GM18868 (cell line): ENCODE results near the gene RASAL3.
A peak's percentile ranks its signal among the peaks of the same experiment; 100 is the strongest.
"Not testable (repeated sequence)": the region's sequence is repeated elsewhere in the genome, so short reads cannot be mapped to it uniquely, and the experiment has no call there.

Source experiments
- ATAC-seq: cut with Tn5 transposase; IDR thresholded peaks from one replicate; pipeline ENCODE4 v1.9.1; 2021; ENCODE audit warnings: mild to moderate bottlenecking, moderate library complexity; ENCODE audit not compliant: unreplicated experiment

RASAL3 gene

GRCh38 chr19:15475169-15475568, 10.8 kb upstream of the RASAL3 start:
- ATAC-seq: no peak

GRCh38 chr19:15473821-15474220, 9.5 kb upstream of the RASAL3 start:
- ATAC-seq: not testable (repeated sequence)

DNA sequence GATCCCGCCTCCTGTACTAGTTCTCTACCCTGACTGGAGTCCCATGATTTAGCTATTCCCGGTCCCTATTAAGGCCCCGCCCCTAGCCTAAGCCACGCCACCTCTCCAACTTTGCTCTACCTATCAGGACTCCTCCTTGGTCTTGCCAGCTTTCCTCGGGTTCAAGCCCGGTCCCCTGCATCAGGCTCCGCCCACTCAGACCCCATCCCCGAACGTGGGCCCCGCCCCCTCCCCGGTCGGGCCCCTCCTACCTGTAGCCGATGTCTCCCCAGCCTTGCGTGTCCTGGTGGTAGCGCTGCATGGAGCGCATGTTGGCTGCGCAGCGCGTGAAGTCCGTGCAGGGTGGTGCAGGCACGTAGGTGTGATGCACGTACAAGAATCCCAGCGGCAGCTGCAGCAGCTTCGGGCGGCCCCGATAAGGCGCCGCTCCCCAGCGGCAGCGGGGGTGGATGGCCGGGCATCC, 7.3 kb upstream of the RASAL3 start:
- ATAC-seq: no peak

- no peak for ATAC-seq
Measured at GRCh38 chr19:15469513-15470297, 5.4 kb upstream of the RASAL3 start.

GRCh38 chr19:15468675-15469512, 4.5 kb upstream of the RASAL3 start:
- ATAC-seq: no peak

DNA sequence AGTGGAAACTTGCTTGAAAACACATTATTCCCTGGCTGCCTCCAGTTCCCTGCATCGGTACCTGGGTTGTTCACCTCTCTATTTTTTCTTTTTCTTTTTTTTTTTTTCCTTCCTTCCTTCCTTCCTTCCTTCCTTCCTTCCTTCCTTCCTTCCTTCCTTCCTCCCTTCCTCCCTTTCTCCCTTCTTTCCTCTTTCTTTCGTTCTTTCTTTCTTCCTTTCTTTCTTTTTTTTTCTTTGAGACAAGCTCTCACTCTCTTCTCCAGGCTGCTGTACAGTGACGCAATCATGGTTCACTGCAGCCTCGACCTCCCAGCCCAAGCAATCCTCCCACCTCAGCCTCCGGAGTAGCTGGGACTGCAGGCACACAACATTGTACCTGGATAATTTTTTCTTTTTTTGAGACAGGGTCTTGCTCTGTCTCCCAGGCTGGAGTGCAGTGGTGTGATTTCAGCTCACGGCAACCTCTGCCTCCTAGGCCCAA, 3.4 kb upstream of the RASAL3 start:
- no peak for ATAC-seq

- ATAC-seq: peak; percentile 50
Measured at GRCh38 chr19:15466851-15467733, 2.7 kb upstream of the RASAL3 start.

DNA sequence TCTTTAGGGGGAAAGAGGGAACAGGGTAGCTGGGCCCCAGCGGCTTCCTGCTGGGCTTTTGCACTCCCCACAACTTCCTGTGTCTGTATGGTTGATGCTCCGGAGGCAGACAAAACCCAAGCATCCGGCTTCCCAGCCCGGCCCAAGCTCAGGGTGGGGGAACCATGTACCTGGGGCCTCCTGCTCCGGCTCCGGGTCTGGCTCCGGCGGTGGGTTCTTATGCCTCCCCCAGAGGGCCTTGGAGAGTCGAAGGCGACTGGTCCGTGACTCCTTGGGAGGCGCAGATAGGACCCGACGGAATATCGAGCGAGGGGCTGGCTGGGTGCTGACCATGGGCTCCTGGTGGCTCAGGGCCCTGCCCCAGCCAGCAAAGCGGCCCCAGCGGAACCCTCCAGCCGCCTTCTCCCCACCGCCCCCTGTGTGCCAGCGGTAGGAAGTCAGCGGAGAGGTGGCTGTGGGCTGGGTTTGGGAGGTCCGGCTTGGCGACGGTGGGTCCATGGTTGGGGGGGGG, 428 bp downstream of the RASAL3 start:
- ATAC-seq: peak; percentile 49

DNA sequence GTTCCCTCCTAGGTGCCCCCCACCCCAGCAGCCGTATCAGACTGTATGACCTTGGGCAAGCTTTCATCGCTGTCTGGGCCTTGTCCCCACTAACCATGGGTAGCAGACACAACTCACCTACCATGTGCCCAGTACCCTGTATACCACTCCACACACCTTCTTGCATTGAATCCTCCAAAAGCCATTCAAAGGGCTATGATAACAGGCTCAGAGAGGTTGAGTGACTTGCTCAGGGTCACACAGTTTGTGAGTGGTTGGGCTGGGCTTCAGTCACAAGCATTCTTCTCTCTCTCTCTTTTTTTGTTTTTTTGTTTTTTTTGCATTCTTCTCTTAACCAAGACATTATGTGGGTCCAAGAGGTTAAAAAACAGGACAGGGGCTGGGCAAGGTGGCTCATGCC, 2.6 kb downstream of the RASAL3 start:
- no peak for ATAC-seq

DNA sequence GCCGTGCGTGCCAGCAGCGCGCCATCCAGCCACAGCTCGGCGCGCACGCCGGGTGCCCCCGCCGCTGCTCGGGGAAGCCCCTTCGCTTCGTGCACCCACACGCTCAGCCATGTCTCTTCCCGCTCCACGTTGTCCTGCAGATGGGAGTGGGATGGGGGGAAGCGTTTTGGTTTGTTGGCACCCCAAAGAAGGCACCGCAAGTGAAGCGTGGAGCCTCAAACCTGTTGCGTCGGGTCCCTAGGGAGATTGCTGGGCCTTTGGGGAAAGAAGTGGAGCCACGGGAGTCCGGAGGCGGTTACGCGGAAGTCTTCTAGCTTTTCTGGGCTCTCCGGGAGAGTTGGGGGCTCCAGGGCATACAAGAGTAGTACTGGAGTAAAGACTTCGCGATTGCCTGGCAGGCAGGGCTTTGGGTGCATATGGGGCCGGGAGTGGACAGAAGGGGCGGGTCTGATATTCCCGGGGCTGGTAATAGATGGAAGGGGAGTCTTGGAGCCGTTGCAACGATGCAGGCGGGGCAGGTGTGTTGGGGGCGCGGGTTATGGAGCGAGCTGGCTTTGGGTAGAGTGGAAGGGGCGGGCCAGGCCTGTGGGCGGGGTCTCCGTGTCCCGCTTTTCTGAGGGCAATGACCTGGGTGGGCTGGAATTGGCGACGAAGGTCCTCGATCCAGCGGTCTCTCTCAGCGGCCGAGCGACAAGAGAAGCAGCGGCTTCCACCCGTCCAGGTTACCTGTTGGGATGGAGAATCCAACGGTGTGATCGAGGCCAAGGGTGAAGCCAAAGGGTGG, 6.5 kb downstream of the RASAL3 start:
- ATAC-seq: no peak

- ATAC-seq: no peak
Measured at GRCh38 chr19:15456871-15457700, 7.3 kb downstream of the RASAL3 start.

- no peak for ATAC-seq
Measured at GRCh38 chr19:15456441-15456840, 7.9 kb downstream of the RASAL3 start.

DNA sequence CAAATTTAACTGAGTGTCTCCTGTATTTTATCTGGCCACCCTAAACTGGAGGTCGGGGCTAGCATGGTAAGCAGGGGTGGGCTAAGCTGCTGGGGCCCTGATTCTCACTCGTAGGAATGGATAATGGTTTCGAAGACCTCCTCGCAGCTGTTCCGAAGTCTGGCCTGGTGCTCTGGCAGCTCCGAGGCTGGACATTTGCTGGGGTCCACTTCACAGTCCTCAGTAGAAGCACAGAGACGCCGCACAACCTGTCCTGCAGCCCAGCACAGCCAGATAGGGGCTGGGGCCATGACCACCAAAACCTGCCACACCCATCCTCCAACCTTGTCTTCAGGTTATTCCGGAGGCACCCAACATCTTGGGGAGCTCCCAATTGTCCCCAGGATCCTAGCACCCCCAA, 8.3 kb downstream of the RASAL3 start:
- no peak for ATAC-seq

GRCh38 chr19:15453906-15454860, 10.2 kb downstream of the RASAL3 start:
- ATAC-seq: no peak

- ATAC-seq: no peak
Measured at GRCh38 chr19:15453091-15453578, 11.2 kb downstream of the RASAL3 start.

DNA sequence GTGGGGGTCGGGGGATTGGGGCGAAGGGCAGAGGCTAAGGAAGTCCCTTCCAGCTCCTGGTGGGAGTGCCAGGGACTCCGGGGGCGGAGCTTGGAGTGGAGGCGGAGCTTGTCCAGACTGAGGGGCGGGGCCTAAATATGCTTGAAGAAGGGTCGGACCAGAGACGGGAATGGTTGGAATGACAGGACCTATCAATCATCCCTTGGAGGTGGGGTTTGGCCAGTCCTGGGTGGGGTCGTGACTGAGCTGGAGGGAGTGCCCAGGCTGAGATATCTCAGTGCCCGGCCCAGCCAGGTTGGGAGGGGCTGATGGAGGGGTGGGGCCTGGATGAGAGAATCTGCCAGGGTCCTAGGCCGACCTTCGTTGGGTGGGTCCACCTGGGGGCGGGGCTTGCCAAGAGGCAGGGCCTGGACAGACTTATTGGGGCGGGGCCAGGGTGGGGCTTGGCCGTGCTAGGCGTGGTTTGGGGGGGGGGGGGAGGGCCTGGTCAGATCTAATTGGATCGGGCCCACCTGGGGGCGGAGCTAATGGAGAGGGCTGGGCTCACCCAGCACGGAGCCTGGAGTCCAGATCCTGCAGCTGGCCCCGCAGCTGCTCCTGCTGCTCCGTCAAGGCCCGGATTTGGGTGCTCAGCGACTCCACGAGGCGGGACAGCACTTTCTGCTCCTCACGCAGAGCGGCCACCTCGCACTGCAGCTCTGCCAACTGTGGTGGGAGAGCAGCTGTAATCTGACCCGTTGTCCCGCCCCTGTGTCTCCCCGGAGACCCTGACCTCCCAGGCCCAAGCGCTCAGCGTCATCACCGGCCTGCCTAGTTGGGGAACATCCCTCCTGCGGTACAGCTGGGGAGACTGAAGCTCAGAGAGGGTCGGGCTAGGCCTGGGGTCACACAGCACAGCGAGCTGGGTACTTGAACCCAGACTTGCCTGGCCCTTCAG, 12.0 kb downstream of the RASAL3 start:
- ATAC-seq: no peak

GRCh38 chr19:15450528-15450890, 13.8 kb downstream of the RASAL3 start:
- no peak for ATAC-seq
